ENCODE measurements around the gene DHX29.

DNA sequence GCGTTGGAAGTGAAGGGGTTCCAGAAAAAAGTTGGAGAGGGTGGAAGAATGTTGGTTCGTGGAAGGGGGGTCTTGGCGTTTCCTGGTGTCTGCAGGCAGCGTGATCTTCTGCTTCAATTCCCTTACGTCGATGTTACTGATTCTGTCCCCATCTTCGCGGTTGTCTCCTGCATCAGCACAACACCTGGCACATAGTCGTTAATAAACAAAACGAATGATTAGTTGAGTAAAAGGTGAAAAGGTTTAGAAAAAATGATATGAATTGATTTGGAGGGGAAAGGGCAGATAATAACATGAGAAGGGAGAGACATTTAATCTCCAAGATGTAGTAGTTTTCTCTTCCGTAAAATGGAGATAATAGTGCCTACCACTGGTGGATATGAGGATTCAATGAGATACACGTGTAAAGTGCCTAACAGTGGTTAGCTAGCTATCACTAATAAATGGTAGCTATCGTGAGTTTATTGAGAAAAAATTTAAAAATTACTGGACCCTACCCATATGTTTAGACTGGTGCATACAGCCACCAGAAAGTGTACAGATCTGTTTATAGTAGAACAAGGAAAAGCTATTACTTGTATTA, 851 bp upstream of the DHX29 start:
- no peak for TF ChIP-seq CEBPB (IDR thresholded peaks at IDR 0.05)
- no peak for TF ChIP-seq TEAD4 (IDR thresholded peaks at IDR 0.05)
- TF ChIP-seq, protein P1, sequence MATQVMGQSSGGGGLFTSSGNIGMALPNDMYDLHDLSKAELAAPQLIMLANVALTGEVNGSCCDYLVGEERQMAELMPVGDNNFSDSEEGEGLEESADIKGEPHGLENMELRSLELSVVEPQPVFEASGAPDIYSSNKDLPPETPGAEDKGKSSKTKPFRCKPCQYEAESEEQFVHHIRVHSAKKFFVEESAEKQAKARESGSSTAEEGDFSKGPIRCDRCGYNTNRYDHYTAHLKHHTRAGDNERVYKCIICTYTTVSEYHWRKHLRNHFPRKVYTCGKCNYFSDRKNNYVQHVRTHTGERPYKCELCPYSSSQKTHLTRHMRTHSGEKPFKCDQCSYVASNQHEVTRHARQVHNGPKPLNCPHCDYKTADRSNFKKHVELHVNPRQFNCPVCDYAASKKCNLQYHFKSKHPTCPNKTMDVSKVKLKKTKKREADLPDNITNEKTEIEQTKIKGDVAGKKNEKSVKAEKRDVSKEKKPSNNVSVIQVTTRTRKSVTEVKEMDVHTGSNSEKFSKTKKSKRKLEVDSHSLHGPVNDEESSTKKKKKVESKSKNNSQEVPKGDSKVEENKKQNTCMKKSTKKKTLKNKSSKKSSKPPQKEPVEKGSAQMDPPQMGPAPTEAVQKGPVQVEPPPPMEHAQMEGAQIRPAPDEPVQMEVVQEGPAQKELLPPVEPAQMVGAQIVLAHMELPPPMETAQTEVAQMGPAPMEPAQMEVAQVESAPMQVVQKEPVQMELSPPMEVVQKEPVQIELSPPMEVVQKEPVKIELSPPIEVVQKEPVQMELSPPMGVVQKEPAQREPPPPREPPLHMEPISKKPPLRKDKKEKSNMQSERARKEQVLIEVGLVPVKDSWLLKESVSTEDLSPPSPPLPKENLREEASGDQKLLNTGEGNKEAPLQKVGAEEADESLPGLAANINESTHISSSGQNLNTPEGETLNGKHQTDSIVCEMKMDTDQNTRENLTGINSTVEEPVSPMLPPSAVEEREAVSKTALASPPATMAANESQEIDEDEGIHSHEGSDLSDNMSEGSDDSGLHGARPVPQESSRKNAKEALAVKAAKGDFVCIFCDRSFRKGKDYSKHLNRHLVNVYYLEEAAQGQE (IDR thresholded peaks at IDR 0.05; ENCODE audit: low read depth), result no peak
- TF ChIP-seq FOXM1 (IDR thresholded peaks at IDR 0.05; ENCODE audit: borderline replicate concordance, low read depth), result no peak
- TF ChIP-seq ZBTB7A (IDR thresholded peaks at IDR 0.05; ENCODE audit: low read depth), result no peak
- TF ChIP-seq TAF1 (IDR thresholded peaks at IDR 0.05; ENCODE audit: low read depth), result no peak
- TF ChIP-seq, protein P2, sequence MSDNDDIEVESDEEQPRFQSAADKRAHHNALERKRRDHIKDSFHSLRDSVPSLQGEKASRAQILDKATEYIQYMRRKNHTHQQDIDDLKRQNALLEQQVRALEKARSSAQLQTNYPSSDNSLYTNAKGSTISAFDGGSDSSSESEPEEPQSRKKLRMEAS (IDR thresholded peaks at IDR 0.05), result no peak
- no peak for TF ChIP-seq NFIC (IDR thresholded peaks at IDR 0.05)
- TF ChIP-seq RAD21 (IDR thresholded peaks at IDR 0.05; ENCODE audit: low read depth), result no peak
- TF ChIP-seq EP300 (IDR thresholded peaks at IDR 0.05; ENCODE audit: borderline replicate concordance), result no peak
- no peak for TF ChIP-seq CREB1 (IDR thresholded peaks at IDR 0.05; ENCODE audit: low read depth)
- TF ChIP-seq TCF12 (IDR thresholded peaks at IDR 0.05; ENCODE audit: low read depth), result no peak
- TF ChIP-seq, protein P3, sequence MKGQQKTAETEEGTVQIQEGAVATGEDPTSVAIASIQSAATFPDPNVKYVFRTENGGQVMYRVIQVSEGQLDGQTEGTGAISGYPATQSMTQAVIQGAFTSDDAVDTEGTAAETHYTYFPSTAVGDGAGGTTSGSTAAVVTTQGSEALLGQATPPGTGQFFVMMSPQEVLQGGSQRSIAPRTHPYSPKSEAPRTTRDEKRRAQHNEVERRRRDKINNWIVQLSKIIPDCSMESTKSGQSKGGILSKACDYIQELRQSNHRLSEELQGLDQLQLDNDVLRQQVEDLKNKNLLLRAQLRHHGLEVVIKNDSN (IDR thresholded peaks at IDR 0.05), result no peak
- TF ChIP-seq YY1 (IDR thresholded peaks at IDR 0.05; ENCODE audit: low read depth), result no peak

All from Ishikawa (cell line).